ENCODE measurements around the gene MRPL4.

- no peak for TF ChIP-seq CTCF (IDR thresholded peaks at IDR 0.05 in 2 of 3, conservative IDR thresholded peaks at IDR 0.05 in 1 of 3; ENCODE audit: borderline replicate concordance in 1 of 3, insufficient read depth in 1 of 3, low read depth in 2 of 3, low read length in 2 of 3)
- no peak for TF ChIP-seq EZH2phosphoT487 (IDR thresholded peaks at IDR 0.05; ENCODE audit: borderline replicate concordance)
- no peak for TF ChIP-seq POLR2A (IDR thresholded peaks at IDR 0.05; ENCODE audit: borderline replicate concordance, extremely low read depth, insufficient read depth, insufficient read length)
- TF ChIP-seq MAX (IDR thresholded peaks at IDR 0.05) = no peak
- TF ChIP-seq POLR2AphosphoS5 (IDR thresholded peaks at IDR 0.05; ENCODE audit: low read depth, low read length) = no peak
- no peak for TF ChIP-seq EGR1 (IDR thresholded peaks at IDR 0.05; ENCODE audit: low read depth)
- no peak for TF ChIP-seq ZBTB33 (IDR thresholded peaks at IDR 0.05; ENCODE audit: extremely low read depth, insufficient replicate concordance, low read length)
- TF ChIP-seq TCF7L2 (IDR thresholded peaks at IDR 0.05; ENCODE audit: borderline replicate concordance, extremely low read depth, insufficient read depth, insufficient read length) = no peak
Observed at GRCh38 chr19:10223488-10224213, 28.4 kb upstream of the MRPL4 start.
